Gastroesophageal sphincter (tissue), 4 donors: ENCODE measurements around the gene ACKR3. TPM values are rescaled to one million over a fixed set of nuclear protein-coding genes. Genes with fewer than 3 reads are reported as not detected.

ENCODE experiments used
- ATAC-seq: fragments of 150-250 bp; one replicate; pipeline ENCODE4 v1.9.1; 2016; ENCODE audit warnings: mild to moderate bottlenecking, moderate library complexity
- H3K27ac ChIP-seq, 4 donors: fragments of 200-600 bp; sonication (generic) in 3 of 4; 1 replicate in 3 of 4; 2 replicates in 1 of 4; pipeline ENCODE4 v1.5.1; 2016 to 2019
- H3K27me3 ChIP-seq: fragments of 200-600 bp; sonication (generic); one replicate; pipeline ENCODE4 v1.5.1; 2019
- H3K36me3 ChIP-seq, 2 donors: fragments of 200-600 bp; sonication (generic); one replicate each; pipeline ENCODE4 v1.5.1; 2019; ENCODE audit warnings: control low read depth in 1 of 2
- H3K4me1 ChIP-seq, 3 donors: fragments of 200-600 bp; sonication (generic); 1 replicate in 2 of 3; 2 replicates in 1 of 3; pipeline ENCODE4 v1.5.1; 2016 to 2019; ENCODE audit warnings: control low read depth in 2 of 3
- H3K4me3 ChIP-seq, 2 donors: fragments of 200-600 bp; sonication (generic); one replicate each; pipeline ENCODE4 v1.5.1; 2019; ENCODE audit warnings: mild to moderate bottlenecking in 1 of 2, moderate library complexity in 1 of 2
- H3K9me3 ChIP-seq, 3 donors: fragments of 200-600 bp; sonication (generic); one replicate each; pipeline ENCODE4 v1.5.1; 2017 to 2019; ENCODE audit warnings: control low read depth in 2 of 3
- CTCF ChIP-seq, 4 experiments: fragments of 200-600 bp in 2 of 4; fragments of 450-650 bp in 2 of 4; sonication (generic) in 1 of 4; IDR thresholded peaks; one replicate each; pipeline ENCODE4 v1.5.1; 2017 to 2019; ENCODE audit warnings: antibody characterized with exemption in 4 of 4, mild to moderate bottlenecking in 2 of 4, moderate library complexity in 2 of 4
- EP300 ChIP-seq: sonication (generic); formaldehyde crosslinking; IDR thresholded peaks from one replicate; pipeline ENCODE4 v1.6.1; 2017; ENCODE audit warnings: antibody characterized with exemption, mild to moderate bottlenecking
- POLR2A ChIP-seq, 2 donors: fragments of 450-650 bp; IDR thresholded peaks; one replicate each; pipeline ENCODE4 v1.6.1; 2017; ENCODE audit warnings: antibody characterized with exemption in 2 of 2, mild to moderate bottlenecking in 2 of 2, moderate library complexity in 1 of 2
- POLR2AphosphoS5 ChIP-seq: sonication (generic); formaldehyde crosslinking; IDR thresholded peaks from one replicate; pipeline ENCODE4 v1.6.1; 2017; ENCODE audit warnings: antibody characterized with exemption
- WGBS, 2 donors: methylation state at CpG; one replicate each; pipeline ENCODE4 v1.1.5; 2018; ENCODE audit warnings: low coverage in 1 of 2; 5-methylcytosine and 5-hydroxymethylcytosine counted together
- total RNA-seq, 4 donors: library from RNA; depleted of rRNA; stranded (reverse); fragments of >200 nt; gene quantifications; one replicate each; pipeline ENCODE4 v1.1.0, GENCODE V29; 2016

Gene ACKR3
- total RNA-seq, 4 donors from 2014 or later: 21.0 to 68.5 (median 42.5) TPM

- Histone ChIP-seq H3K27me3 (no peaks in the 10 kb centered on the region), H3K4me1 (peaks cover 0 to 96% (median 4%) of the 10 kb centered on the region in 3 donors), H3K27ac (peak overlapping the region in 3 of 4 donors; percentile 24 to 90 (median 67)), H3K9me3 (no peaks in the 10 kb centered on the region), H3K36me3 (peaks cover 0 to 4% of the 10 kb centered on the region in 2 donors), H3K4me3 (peak overlapping the region in 1 of 2 donors; percentile 69)
- TF ChIP-seq POLR2AphosphoS5 (no peak), CTCF (IDR thresholded peaks at IDR 0.05) (no peak), EP300 (no peak), POLR2A (IDR thresholded peaks at IDR 0.05) (no peak)
- no peak for ATAC-seq
- 63 to 65% methylated on average over 11 to 18 of the region's 18 CpGs for WGBS, 2 donors
These were observed 5.0 kb downstream of the ACKR3 start for GRCh38 chr2:236574424-236575145.

DNA sequence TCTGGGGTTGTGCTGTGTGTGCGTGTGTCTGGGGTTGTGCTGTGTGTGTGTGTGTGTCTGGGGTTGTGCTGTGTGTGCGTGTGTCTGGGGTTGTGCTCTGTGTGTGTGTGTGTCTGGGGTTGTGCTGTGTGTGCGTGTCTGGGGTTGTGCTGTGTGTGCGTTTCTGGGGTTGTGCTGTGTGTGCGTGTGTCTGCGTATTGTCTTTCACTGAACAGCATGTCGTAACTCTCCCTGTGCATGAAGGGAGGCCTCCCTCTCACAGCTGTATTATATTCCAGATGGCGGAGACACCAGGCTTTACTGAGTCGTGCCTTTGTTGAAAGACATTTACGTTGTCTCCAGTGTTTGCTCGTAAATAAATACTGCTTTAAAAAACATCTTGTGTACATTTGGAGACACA is 5.9 kb downstream of the ACKR3 start:
- no peak for TF ChIP-seq POLR2A (IDR thresholded peaks at IDR 0.05)
- no peak for TF ChIP-seq POLR2AphosphoS5
- no peak for TF ChIP-seq CTCF (IDR thresholded peaks at IDR 0.05)
- TF ChIP-seq EP300: no peak
- Histone ChIP-seq H3K4me1 (peaks cover 0 to 96% (median 4%) of the 10 kb centered on the region in 3 donors), H3K9me3 (no peaks in the 10 kb centered on the region), H3K4me3 (peak overlapping the region in 1 of 2 donors; percentile 69), H3K36me3 (peaks cover 0 to 8% of the 10 kb centered on the region in 2 donors), H3K27ac (peak overlapping the region in 3 of 4 donors; percentile 60 to 90 (median 63)), H3K27me3 (no peaks in the 10 kb centered on the region)
- ATAC-seq: no peak
- 82 to 94% methylated on average over 5 to 8 of the region's 11 CpGs for WGBS, 2 donors

DNA sequence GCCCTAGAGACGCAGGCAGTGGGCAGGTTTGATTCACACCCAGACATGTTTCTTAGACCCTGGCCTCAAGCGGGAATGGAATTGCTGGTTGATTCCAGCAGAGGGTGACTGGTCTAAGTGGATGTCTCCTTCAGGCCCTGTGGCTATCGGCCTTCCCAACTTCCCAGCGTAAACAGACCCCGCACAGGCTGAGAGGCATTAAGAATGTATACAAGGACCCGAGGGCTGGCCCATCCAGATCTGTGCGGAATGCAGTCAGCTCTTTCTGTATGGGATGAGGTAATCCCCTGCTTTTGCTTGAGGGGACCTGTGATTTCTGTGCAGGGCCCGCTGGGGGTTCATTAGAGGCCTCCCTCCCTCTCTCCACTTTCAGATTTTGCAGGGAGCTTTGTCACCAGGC is 6.5 kb downstream of the ACKR3 start:
- Histone ChIP-seq H3K27ac (peak overlapping the region in 3 of 4 donors; percentile 60 to 90 (median 63)), H3K27me3 (no peaks in the 10 kb centered on the region), H3K4me3 (no peak overlapping the region), H3K4me1 (peaks cover 0 to 96% (median 4%) of the 10 kb centered on the region in 3 donors), H3K9me3 (no peaks in the 10 kb centered on the region), H3K36me3 (peaks cover 0 to 14% of the 10 kb centered on the region in 2 donors)
- 55 to 68% methylated on average over 2 to 5 of the region's 8 CpGs for WGBS, 2 donors
- no peak for ATAC-seq
- TF ChIP-seq CTCF (IDR thresholded peaks at IDR 0.05) (no peak), POLR2AphosphoS5 (no peak), EP300 (no peak), POLR2A (IDR thresholded peaks at IDR 0.05) (no peak)

DNA sequence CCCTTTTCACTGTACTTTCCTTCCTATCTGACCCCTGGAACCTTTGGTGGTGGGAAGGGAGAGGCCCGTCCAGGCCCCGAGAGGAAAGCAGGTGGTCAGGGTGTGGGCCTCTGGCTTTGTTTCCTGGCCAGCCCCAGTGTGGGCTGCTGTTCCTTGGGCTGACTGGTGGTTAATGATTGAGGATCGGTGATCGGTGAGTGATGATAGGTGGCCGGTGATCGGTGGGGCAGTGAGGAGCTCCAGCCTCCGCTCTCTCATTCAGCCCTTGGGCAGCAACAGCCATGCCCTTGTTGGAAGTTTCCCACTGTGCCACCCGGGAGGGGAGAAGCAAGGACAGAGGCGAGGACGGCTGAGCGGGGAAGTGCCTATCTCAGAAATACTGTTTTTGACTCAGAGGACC is 7.3 kb downstream of the ACKR3 start:
- Histone ChIP-seq H3K4me1 (peaks cover 0 to 87% (median 4%) of the 10 kb centered on the region in 3 donors), H3K36me3 (peaks cover 0 to 22% of the 10 kb centered on the region in 2 donors), H3K27me3 (no peaks in the 10 kb centered on the region), H3K9me3 (no peaks in the 10 kb centered on the region), H3K27ac (peak overlapping the region in 3 of 4 donors; percentile 60 to 90 (median 63)), H3K4me3 (no peak overlapping the region)
- TF ChIP-seq POLR2AphosphoS5: no peak
- TF ChIP-seq POLR2A (IDR thresholded peaks at IDR 0.05): no peak
- TF ChIP-seq EP300: no peak
- no peak for TF ChIP-seq CTCF (IDR thresholded peaks at IDR 0.05)
- no peak for ATAC-seq
- WGBS, 2 donors: 87% methylated on average over 5 of the region's 11 CpGs; no CpG with 5 or more reads in 1 of the 2 donors
